ENCODE results near the gene RGS10. TPM values are rescaled to one million over a fixed set of nuclear protein-coding genes. Genes with fewer than 3 reads are reported as not detected.

The RGS10 gene
- total RNA-seq, 2 donors from 2014 or later, result 4.3 to 7.5 TPM

DNA sequence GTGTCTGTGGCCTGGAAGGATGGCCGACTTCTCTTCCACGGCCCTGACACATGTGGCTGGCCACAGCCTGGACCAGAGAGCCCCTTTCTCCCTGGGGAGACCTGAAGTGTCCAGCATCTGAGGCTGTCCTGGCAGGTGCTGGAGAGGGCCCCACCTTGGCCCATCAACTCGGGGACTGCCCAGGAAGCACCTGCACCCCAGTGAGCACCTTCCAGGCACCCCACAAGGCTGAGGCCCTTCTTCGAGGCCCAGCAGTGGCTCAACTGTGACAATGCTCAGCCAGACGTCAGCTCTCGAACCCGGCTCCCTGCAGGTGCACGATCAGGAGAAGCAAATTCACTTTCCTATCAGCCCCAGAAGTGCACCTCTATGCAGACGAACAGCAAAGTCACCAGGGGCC, 24.3 kb downstream of the RGS10 start:
- no peak overlapping the region for H3K9ac ChIP-seq (ENCODE audit: extremely low read depth, low read length, poor library complexity, severe bottlenecking)
- H3K9me3 Mint-ChIP-seq, result no peaks in the 10 kb centered on the region
- no peak overlapping the region for H3K4me3 Mint-ChIP-seq
- no peaks in the 10 kb centered on the region for H3K36me3 Mint-ChIP-seq (ENCODE audit: low read depth)
- no peak overlapping the region for H3K4me3 ChIP-seq (ENCODE audit: low read length)
- no peaks in the 10 kb centered on the region for H3K36me3 ChIP-seq (ENCODE audit: control insufficient read depth, insufficient read depth, low read length)
- DNase-seq, result no peak
- peaks cover 4% of the 10 kb centered on the region for H3K4me1 Mint-ChIP-seq
- no peaks in the 10 kb centered on the region for H3K27me3 Mint-ChIP-seq (ENCODE audit: insufficient read depth)
- H3K27me3 ChIP-seq (ENCODE audit: control insufficient read depth, insufficient read depth, low read length, poor library complexity, severe bottlenecking), result no peaks in the 10 kb centered on the region
- H3K27ac Mint-ChIP-seq, result no peak overlapping the region
- 94 to 96% methylated on average over 9 of the region's 9 CpGs for WGBS, 2 experiments (ENCODE audit: insufficient coverage in 1 of 2, insufficient read length in 1 of 2)
- no peaks in the 10 kb centered on the region for H3K4me1 ChIP-seq (ENCODE audit: control insufficient read depth, insufficient read depth, low read length)
- no peak overlapping the region for H3K27ac ChIP-seq (ENCODE audit: low read depth, low read length)
- TF ChIP-seq, protein P1, sequence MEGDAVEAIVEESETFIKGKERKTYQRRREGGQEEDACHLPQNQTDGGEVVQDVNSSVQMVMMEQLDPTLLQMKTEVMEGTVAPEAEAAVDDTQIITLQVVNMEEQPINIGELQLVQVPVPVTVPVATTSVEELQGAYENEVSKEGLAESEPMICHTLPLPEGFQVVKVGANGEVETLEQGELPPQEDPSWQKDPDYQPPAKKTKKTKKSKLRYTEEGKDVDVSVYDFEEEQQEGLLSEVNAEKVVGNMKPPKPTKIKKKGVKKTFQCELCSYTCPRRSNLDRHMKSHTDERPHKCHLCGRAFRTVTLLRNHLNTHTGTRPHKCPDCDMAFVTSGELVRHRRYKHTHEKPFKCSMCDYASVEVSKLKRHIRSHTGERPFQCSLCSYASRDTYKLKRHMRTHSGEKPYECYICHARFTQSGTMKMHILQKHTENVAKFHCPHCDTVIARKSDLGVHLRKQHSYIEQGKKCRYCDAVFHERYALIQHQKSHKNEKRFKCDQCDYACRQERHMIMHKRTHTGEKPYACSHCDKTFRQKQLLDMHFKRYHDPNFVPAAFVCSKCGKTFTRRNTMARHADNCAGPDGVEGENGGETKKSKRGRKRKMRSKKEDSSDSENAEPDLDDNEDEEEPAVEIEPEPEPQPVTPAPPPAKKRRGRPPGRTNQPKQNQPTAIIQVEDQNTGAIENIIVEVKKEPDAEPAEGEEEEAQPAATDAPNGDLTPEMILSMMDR (conservative IDR thresholded peaks at IDR 0.05), result no peak
- H3K9me3 ChIP-seq (ENCODE audit: control insufficient read depth, low read length), result no peaks in the 10 kb centered on the region

DNA sequence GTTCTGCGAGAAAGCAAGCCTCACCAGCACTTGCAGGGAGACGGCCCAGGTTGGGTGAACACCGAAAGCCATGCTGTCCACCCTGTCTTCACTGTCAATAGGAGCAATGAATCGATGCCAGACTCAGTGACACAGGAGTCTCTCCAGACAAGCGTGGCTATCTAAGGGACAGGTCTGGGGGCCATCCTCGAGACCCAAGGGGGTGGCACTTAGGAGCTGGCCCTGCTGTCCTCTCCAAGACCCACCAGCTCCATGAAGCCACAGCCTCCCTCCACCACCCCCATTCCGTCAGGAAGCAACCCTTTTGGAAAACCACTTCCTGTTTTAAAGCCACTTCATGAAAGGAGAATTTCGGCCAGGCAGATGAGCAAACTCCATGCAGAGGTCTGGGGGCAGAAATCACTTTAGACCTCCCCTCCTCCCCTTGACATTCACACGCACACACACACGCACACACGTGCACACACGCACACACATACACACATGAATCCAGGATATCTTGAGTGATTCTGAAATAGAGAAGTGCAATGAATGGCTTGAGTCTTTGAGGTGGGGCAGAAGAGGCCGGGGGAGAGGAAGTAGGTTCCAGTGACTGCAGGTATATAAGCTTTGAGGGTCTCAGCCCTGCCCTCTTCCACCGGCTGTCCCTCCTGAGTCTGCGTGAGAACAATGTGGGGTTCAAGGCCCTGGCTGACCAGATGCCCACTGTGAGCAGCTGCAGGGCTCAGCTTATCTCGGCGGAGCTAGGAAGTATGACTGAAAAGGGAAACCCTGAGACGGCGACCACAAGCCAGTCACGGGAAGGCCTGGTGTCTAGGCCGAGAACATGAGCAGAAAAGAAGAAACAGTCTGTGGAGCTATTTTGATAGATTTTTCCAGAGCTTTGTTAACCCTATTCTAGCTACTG, 25.0 kb downstream of the RGS10 start:
- no peak overlapping the region for H3K4me3 ChIP-seq (ENCODE audit: low read length)
- Mint-ChIP-seq H3K4me3 (no peak overlapping the region), H3K36me3 (ENCODE audit: low read depth) (no peaks in the 10 kb centered on the region), H3K4me1 (peaks cover 4% of the 10 kb centered on the region), H3K27me3 (ENCODE audit: insufficient read depth) (no peaks in the 10 kb centered on the region), H3K27ac (peak overlapping the region; percentile 7), H3K9me3 (no peaks in the 10 kb centered on the region)
- TF ChIP-seq, protein P1 (conservative IDR thresholded peaks at IDR 0.05), result no peak
- no peak overlapping the region for H3K27ac ChIP-seq (ENCODE audit: low read depth, low read length)
- H3K9me3 ChIP-seq (ENCODE audit: control insufficient read depth, low read length), result no peaks in the 10 kb centered on the region
- H3K4me1 ChIP-seq (ENCODE audit: control insufficient read depth, insufficient read depth, low read length), result no peaks in the 10 kb centered on the region
- peak; percentile 46 for DNase-seq
- WGBS, 2 experiments (ENCODE audit: insufficient coverage in 1 of 2, insufficient read length in 1 of 2), result 93 to 97% methylated on average over 12 to 20 of the region's 21 CpGs
- H3K36me3 ChIP-seq (ENCODE audit: control insufficient read depth, insufficient read depth, low read length), result no peaks in the 10 kb centered on the region
- no peaks in the 10 kb centered on the region for H3K27me3 ChIP-seq (ENCODE audit: control insufficient read depth, insufficient read depth, low read length, poor library complexity, severe bottlenecking)
- no peak overlapping the region for H3K9ac ChIP-seq (ENCODE audit: extremely low read depth, low read length, poor library complexity, severe bottlenecking)

DNA sequence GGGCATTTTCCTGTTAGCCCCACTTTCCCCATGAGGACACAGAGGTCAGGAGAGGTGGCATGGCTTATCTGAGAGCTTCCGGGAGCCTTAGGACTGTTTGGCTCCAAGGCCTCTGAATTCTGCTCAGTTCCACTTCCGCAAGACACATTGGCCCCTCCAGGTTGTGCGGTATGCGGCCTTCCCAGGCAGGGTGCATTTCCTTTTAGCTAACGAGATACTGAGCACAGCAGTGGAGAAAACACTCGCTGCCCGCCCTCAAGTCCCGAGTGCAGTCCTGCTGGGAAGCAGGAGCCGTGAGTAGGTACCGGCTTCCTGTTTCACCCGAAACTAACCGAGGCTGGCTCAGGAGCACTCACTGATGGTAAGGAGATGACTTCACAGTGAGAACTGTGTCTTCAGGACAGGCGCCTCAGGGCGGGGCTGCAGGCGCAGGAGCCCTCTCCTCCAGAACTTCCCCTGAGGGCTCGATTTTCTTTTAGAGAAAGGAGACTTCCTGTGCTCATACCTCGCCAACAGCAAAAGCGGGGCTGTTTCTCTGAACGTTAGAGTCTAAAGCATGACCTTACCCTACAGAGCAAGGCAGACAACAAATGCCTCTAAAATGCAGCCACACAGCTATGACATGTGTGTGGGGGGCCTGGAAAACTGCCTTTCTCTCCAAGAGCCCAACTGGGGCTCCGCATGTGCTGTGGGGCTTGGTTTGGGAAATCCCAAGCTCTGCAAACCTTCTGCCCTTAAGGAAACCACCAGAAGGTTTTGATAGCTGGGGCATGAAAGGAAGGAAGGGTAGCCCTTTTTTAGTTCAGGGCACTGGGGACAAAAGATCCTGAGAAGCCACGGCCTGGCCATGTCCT, 25.9 kb downstream of the RGS10 start:
- 77 to 81% methylated on average over 18 to 21 of the region's 21 CpGs for WGBS, 2 experiments (ENCODE audit: insufficient coverage in 1 of 2, insufficient read length in 1 of 2)

More for the DNA sequence above, 25.9 kb downstream of the RGS10 start:
- no peaks in the 10 kb centered on the region for H3K36me3 ChIP-seq (ENCODE audit: control insufficient read depth, insufficient read depth, low read length)
- H3K27ac ChIP-seq (ENCODE audit: low read depth, low read length), result no peak overlapping the region
- no peaks in the 10 kb centered on the region for H3K9me3 ChIP-seq (ENCODE audit: control insufficient read depth, low read length)
- no peaks in the 10 kb centered on the region for H3K36me3 Mint-ChIP-seq (ENCODE audit: low read depth)
- H3K9ac ChIP-seq (ENCODE audit: extremely low read depth, low read length, poor library complexity, severe bottlenecking), result no peak overlapping the region
- no peaks in the 10 kb centered on the region for H3K27me3 Mint-ChIP-seq (ENCODE audit: insufficient read depth)
- H3K9me3 Mint-ChIP-seq, result no peaks in the 10 kb centered on the region
- peak; percentile 62 for DNase-seq
- H3K27ac Mint-ChIP-seq, result no peak overlapping the region
- no peak overlapping the region for H3K4me3 ChIP-seq (ENCODE audit: low read length)
- H3K4me1 Mint-ChIP-seq, result peaks cover 4% of the 10 kb centered on the region
- H3K27me3 ChIP-seq (ENCODE audit: control insufficient read depth, insufficient read depth, low read length, poor library complexity, severe bottlenecking), result no peaks in the 10 kb centered on the region
- no peaks in the 10 kb centered on the region for H3K4me1 ChIP-seq (ENCODE audit: control insufficient read depth, insufficient read depth, low read length)
- no peak overlapping the region for H3K4me3 Mint-ChIP-seq
- TF ChIP-seq, protein P1 (conservative IDR thresholded peaks at IDR 0.05), result no peak

Measured in endodermal cell (in vitro differentiated cells).